ENCODE measurements around the gene PPP1R2C.

Gene PPP1R2C

GRCh38 chrX:42735250-42735649 is 42.7 kb downstream of the PPP1R2C start:
- no peak overlapping the region for H2AFZ ChIP-seq (ENCODE audit: low read length)
- TF ChIP-seq EZH2phosphoT487 (IDR thresholded peaks at IDR 0.05; ENCODE audit: borderline replicate concordance): no peak
- TF ChIP-seq CTCF (conservative IDR thresholded peaks at IDR 0.05; ENCODE audit: low read length): no peak
- no peak overlapping the region for H3K4me2 ChIP-seq (ENCODE audit: low read depth, low read length, poor library complexity, severe bottlenecking)
- H3K9me2 ChIP-seq (replicated peaks; ENCODE audit: low read depth, low read length): no peaks in the 10 kb centered on the region
- H3K79me2 ChIP-seq (ENCODE audit: insufficient read depth, low read length): no peaks in the 10 kb centered on the region
- H4K20me1 ChIP-seq (ENCODE audit: insufficient read depth, low read length, poor library complexity, severe bottlenecking): no peaks in the 10 kb centered on the region
- peaks cover 7% of the 10 kb centered on the region for H3K4me1 ChIP-seq (ENCODE audit: insufficient read depth, low read length, poor library complexity, severe bottlenecking)
- no peaks in the 10 kb centered on the region for H3K27me3 ChIP-seq (ENCODE audit: insufficient read depth, low read length, poor library complexity, severe bottlenecking)
- H3K4me3 ChIP-seq (ENCODE audit: low read length, poor library complexity, severe bottlenecking): no peak overlapping the region
- H3F3A ChIP-seq (ENCODE audit: low read depth): no peaks in the 10 kb centered on the region
- H3K9me3 ChIP-seq (ENCODE audit: insufficient read depth, low read depth, low read length): no peaks in the 10 kb centered on the region
- H3K9ac ChIP-seq (ENCODE audit: low read depth, low read length, poor library complexity, severe bottlenecking): no peak overlapping the region
- H3K36me3 ChIP-seq (ENCODE audit: insufficient read depth, low read length): no peaks in the 10 kb centered on the region

- no peak overlapping the region for H3K9ac ChIP-seq (ENCODE audit: low read depth, low read length, poor library complexity, severe bottlenecking)
- H3F3A ChIP-seq (ENCODE audit: low read depth): no peaks in the 10 kb centered on the region
- H3K27me3 ChIP-seq (ENCODE audit: insufficient read depth, low read length, poor library complexity, severe bottlenecking): no peaks in the 10 kb centered on the region
- H4K20me1 ChIP-seq (ENCODE audit: insufficient read depth, low read length, poor library complexity, severe bottlenecking): no peaks in the 10 kb centered on the region
- H3K36me3 ChIP-seq (ENCODE audit: insufficient read depth, low read length): no peaks in the 10 kb centered on the region
- no peaks in the 10 kb centered on the region for H3K9me2 ChIP-seq (replicated peaks; ENCODE audit: low read depth, low read length)
- TF ChIP-seq CTCF (conservative IDR thresholded peaks at IDR 0.05; ENCODE audit: low read length) (no peak), EZH2phosphoT487 (IDR thresholded peaks at IDR 0.05; ENCODE audit: borderline replicate concordance) (no peak)
- no peak overlapping the region for H3K4me3 ChIP-seq (ENCODE audit: low read length, poor library complexity, severe bottlenecking)
- no peaks in the 10 kb centered on the region for H3K9me3 ChIP-seq (ENCODE audit: insufficient read depth, low read depth, low read length)
- no peaks in the 10 kb centered on the region for H3K79me2 ChIP-seq (ENCODE audit: insufficient read depth, low read length)
- no peaks in the 10 kb centered on the region for H3K4me1 ChIP-seq (ENCODE audit: insufficient read depth, low read length, poor library complexity, severe bottlenecking)
- no peak overlapping the region for H3K4me2 ChIP-seq (ENCODE audit: low read depth, low read length, poor library complexity, severe bottlenecking)
- no peak overlapping the region for H2AFZ ChIP-seq (ENCODE audit: low read length)
These were observed 45.5 kb downstream of the PPP1R2C start for GRCh38 chrX:42732506-42732905.
